ENCODE measurements around the gene CADM1.

The CADM1 gene

GRCh38 chr11:115352805-115353485 is 151.3 kb downstream of the CADM1 start:
- DNase-seq (ENCODE audit: low read depth): no peak

GRCh38 chr11:115349335-115350017 is 154.7 kb downstream of the CADM1 start:
- no peak for DNase-seq (ENCODE audit: low read depth)

- no peak for DNase-seq (ENCODE audit: low read depth)
These were observed 155.8 kb downstream of the CADM1 start for GRCh38 chr11:115348416-115348815.

GRCh38 chr11:115347106-115347505 is 157.1 kb downstream of the CADM1 start:
- DNase-seq (ENCODE audit: low read depth): no peak

- DNase-seq (ENCODE audit: low read depth): no peak
These were observed 158.4 kb downstream of the CADM1 start for GRCh38 chr11:115345840-115346239.

GRCh38 chr11:115345361-115345760 is 158.9 kb downstream of the CADM1 start:
- DNase-seq (ENCODE audit: low read depth): no peak

- no peak for DNase-seq (ENCODE audit: low read depth)
These were observed 159.4 kb downstream of the CADM1 start for GRCh38 chr11:115344846-115345245.

- no peak for DNase-seq (ENCODE audit: low read depth)
These were observed 162.1 kb downstream of the CADM1 start for GRCh38 chr11:115342142-115342541.

GRCh38 chr11:115340874-115341273 is 163.3 kb downstream of the CADM1 start:
- DNase-seq (ENCODE audit: low read depth): no peak

- no peak for DNase-seq (ENCODE audit: low read depth)
These were observed 165.7 kb downstream of the CADM1 start for GRCh38 chr11:115338476-115338875.

- DNase-seq (ENCODE audit: low read depth): no peak
These were observed 169.1 kb downstream of the CADM1 start for GRCh38 chr11:115334932-115335788.

GRCh38 chr11:115333949-115334348 is 170.3 kb downstream of the CADM1 start:
- DNase-seq (ENCODE audit: low read depth): no peak

GRCh38 chr11:115333121-115333520 is 171.1 kb downstream of the CADM1 start:
- no peak for DNase-seq (ENCODE audit: low read depth)

- no peak for DNase-seq (ENCODE audit: low read depth)
These were observed 173.3 kb downstream of the CADM1 start for GRCh38 chr11:115330684-115331482.

- no peak for DNase-seq (ENCODE audit: low read depth)
These were observed 177.7 kb downstream of the CADM1 start for GRCh38 chr11:115326526-115326925.

GRCh38 chr11:115325523-115325922 is 178.7 kb downstream of the CADM1 start:
- no peak for DNase-seq (ENCODE audit: low read depth)

GRCh38 chr11:115324581-115325432 is 179.4 kb downstream of the CADM1 start:
- no peak for DNase-seq (ENCODE audit: low read depth)

- DNase-seq (ENCODE audit: low read depth): no peak
These were observed 181.5 kb downstream of the CADM1 start for GRCh38 chr11:115322553-115323203.

- DNase-seq (ENCODE audit: low read depth): no peak
These were observed 182.5 kb downstream of the CADM1 start for GRCh38 chr11:115321605-115322289.

Measured in stimulated activated CD8-positive, alpha-beta memory T cell treated with anti-CD3 and anti-CD28 coated beads, Interleukin-7, amount 100 ng/mL, for 24 hours (primary cell).